Right renal pelvis (tissue), 4 donors: ENCODE results near the gene RPS6KB2. TPM values are rescaled to one million over a fixed set of nuclear protein-coding genes. Genes with fewer than 3 reads are reported as not detected.

Source experiments
- polyA plus RNA-seq, 4 donors: library from polyadenylated mRNA; unstranded; fragments of 120-200 nt; gene quantifications; one replicate each; pipeline ENCODE4 v1.2.1, GENCODE V29; 2013; ENCODE audit not compliant: insufficient read length in 4 of 4

The RPS6KB2 gene
- polyA plus RNA-seq, 4 donors: 44.3 to 51.8 (median 45.4) TPM

Other genes with a start within 250 kb of the RPS6KB2 start
- 10 to 100 TPM; 45.6 to 65.0 (median 49.0) TPM for gene GRK2, start 162.0 kb upstream of the RPS6KB2 start, polyA plus RNA-seq
- 10 to 100 TPM; 21.3 to 32.9 (median 27.4) TPM for gene ANKRD13D, start 139.2 kb upstream of the RPS6KB2 start, polyA plus RNA-seq
- 10 to 100 TPM; 24.3 to 32.3 (median 24.6) TPM for gene SSH3, start 125.0 kb upstream of the RPS6KB2 start, polyA plus RNA-seq
- gene POLD4, start 74.9 kb upstream of the RPS6KB2 start, polyA plus RNA-seq: 10 to 100 TPM; 18.7 to 36.1 (median 23.9) TPM
- 1 to 10 TPM; 4.5 to 6.3 (median 5.1) TPM for gene CLCF1, start 54.9 kb upstream of the RPS6KB2 start, polyA plus RNA-seq
- gene RAD9A, start 36.5 kb upstream of the RPS6KB2 start, polyA plus RNA-seq: 10 to 100 TPM; 20.1 to 27.3 (median 21.6) TPM
- 100 to 1,000 TPM; 146 to 188 (median 155) TPM for gene PPP1CA, start 26.6 kb upstream of the RPS6KB2 start, polyA plus RNA-seq
- 1 to 10 TPM; 3.3 to 7.6 (median 5.1) TPM for gene TBC1D10C, start 24.4 kb upstream of the RPS6KB2 start, polyA plus RNA-seq
- gene CARNS1, start 12.8 kb upstream of the RPS6KB2 start, polyA plus RNA-seq: 1 to 10 TPM; 1.7 to 2.5 (median 2.3) TPM
- gene PTPRCAP, start 9.2 kb downstream of the RPS6KB2 start, polyA plus RNA-seq: 1 to 10 TPM in 3 of 4 donors, under 1 TPM in 1; 0.96 to 2.7 (median 1.4) TPM
- 10 to 100 TPM; 61.7 to 88.8 (median 66.6) TPM for gene CORO1B, start 15.0 kb downstream of the RPS6KB2 start, polyA plus RNA-seq
- gene GPR152, start 24.2 kb downstream of the RPS6KB2 start, polyA plus RNA-seq: not detected
- under 1 TPM; 0.20 to 0.74 (median 0.41) TPM for gene CABP4, start 26.9 kb downstream of the RPS6KB2 start, polyA plus RNA-seq
- 10 to 100 TPM; 43.8 to 73.6 (median 49.3) TPM for gene TMEM134, start 40.8 kb downstream of the RPS6KB2 start, polyA plus RNA-seq
- 10 to 100 TPM; 55.4 to 71.8 (median 59.1) TPM for gene AIP, start 54.5 kb downstream of the RPS6KB2 start, polyA plus RNA-seq
- 10 to 100 TPM; 25.7 to 43.7 (median 32.1) TPM for gene PITPNM1, start 76.9 kb downstream of the RPS6KB2 start, polyA plus RNA-seq
- 10 to 100 TPM; 41.6 to 75.9 (median 49.0) TPM for gene CDK2AP2, start 79.7 kb downstream of the RPS6KB2 start, polyA plus RNA-seq
- gene CABP2, start 95.0 kb downstream of the RPS6KB2 start, polyA plus RNA-seq: under 1 TPM in 2 of 4 donors, not detected in 2; 0.19 to 0.61 TPM
- 1,000 to 10,000 TPM in 1 of 4 donors, 100 to 1,000 TPM in 3; 756 to 1,003 (median 789) TPM for gene GSTP1, start 155.3 kb downstream of the RPS6KB2 start, polyA plus RNA-seq
- gene NDUFV1, start 178.4 kb downstream of the RPS6KB2 start, polyA plus RNA-seq: 100 to 1,000 TPM; 168 to 207 (median 184) TPM
- 1 to 10 TPM; 5.0 to 8.4 (median 6.8) TPM for gene NUDT8, start 201.4 kb downstream of the RPS6KB2 start, polyA plus RNA-seq
- gene TBX10, start 211.3 kb downstream of the RPS6KB2 start, polyA plus RNA-seq: under 1 TPM in 2 of 4 donors, not detected in 2; 0.04 to 0.11 TPM
- 10 to 100 TPM; 21.4 to 39.0 (median 26.7) TPM for gene ACY3, start 222.2 kb downstream of the RPS6KB2 start, polyA plus RNA-seq
- 1 to 10 TPM; 1.9 to 4.8 (median 3.1) TPM for gene ALDH3B2, start 246.1 kb downstream of the RPS6KB2 start, polyA plus RNA-seq